B cell (primary cell): ENCODE measurements around the gene ARFGAP1.

Source experiments
- EZH2 ChIP-seq: IDR thresholded peaks from 2 replicates; pipeline ENCODE4 v1.6.1; 2012; ENCODE audit warnings: borderline replicate concordance, low read depth, mild to moderate bottlenecking, moderate library complexity, low read length; ENCODE audit not compliant: insufficient read depth, poor library complexity, severe bottlenecking
- TF ChIP-seq, protein P1 (sequence below): fragments of 200-600 bp; IDR thresholded peaks from one replicate; pipeline ENCODE4 v1.8.0; 2022; ENCODE audit warnings: antibody characterized with exemption, mild to moderate bottlenecking

DNA sequence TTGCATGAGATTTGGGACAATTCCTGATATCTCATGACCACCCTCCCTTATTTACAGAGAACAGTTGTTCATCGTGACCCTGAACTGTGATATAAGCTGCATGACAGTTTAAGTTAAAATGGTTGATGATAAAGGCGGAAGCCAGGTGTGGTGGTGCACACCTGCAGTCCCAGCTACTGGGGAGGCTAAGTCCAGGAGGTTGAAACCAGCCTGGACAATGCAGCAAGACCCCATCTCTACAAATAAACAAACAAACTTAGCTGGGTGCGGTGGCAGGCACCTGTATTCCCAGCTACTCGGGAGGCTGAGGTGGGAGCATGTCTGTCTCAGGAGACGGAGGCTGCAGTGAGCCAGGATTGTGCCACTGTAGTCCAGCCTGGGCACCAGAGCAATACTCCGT lies 44.4 kb downstream of the ARFGAP1 start:
- TF ChIP-seq, protein P1, sequence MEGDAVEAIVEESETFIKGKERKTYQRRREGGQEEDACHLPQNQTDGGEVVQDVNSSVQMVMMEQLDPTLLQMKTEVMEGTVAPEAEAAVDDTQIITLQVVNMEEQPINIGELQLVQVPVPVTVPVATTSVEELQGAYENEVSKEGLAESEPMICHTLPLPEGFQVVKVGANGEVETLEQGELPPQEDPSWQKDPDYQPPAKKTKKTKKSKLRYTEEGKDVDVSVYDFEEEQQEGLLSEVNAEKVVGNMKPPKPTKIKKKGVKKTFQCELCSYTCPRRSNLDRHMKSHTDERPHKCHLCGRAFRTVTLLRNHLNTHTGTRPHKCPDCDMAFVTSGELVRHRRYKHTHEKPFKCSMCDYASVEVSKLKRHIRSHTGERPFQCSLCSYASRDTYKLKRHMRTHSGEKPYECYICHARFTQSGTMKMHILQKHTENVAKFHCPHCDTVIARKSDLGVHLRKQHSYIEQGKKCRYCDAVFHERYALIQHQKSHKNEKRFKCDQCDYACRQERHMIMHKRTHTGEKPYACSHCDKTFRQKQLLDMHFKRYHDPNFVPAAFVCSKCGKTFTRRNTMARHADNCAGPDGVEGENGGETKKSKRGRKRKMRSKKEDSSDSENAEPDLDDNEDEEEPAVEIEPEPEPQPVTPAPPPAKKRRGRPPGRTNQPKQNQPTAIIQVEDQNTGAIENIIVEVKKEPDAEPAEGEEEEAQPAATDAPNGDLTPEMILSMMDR, result no peak
- TF ChIP-seq EZH2, result no peak
